HG03175 (cell line): ENCODE data around the gene BLTP3A.
"Not testable (repeated sequence)": the region's sequence is repeated elsewhere in the genome, so short reads cannot be mapped to it uniquely, and the experiment has no call there.

ENCODE experiments used
- ATAC-seq: cut with Tn5 transposase; IDR thresholded peaks from one replicate; pipeline ENCODE4 v1.9.1; 2021; ENCODE audit warnings: mild to moderate bottlenecking, moderate library complexity; ENCODE audit not compliant: unreplicated experiment

Gene BLTP3A

GRCh38 chr6:34791701-34792604 is at the start of gene BLTP3A:
BLTP3A (plus strand) TSS chr6:34792083; CDS start chr6:34792251, 168 bp downstream.
- ATAC-seq: peak; percentile 88

- ATAC-seq: no peak
These were observed 49.8 kb upstream of the BLTP3A start for GRCh38 chr6:34742094-34742493.

GRCh38 chr6:34743625-34744293 is 48.1 kb upstream of the BLTP3A start:
- ATAC-seq: no peak

- ATAC-seq: not testable (repeated sequence)
These were observed 47.6 kb upstream of the BLTP3A start for GRCh38 chr6:34744294-34744647.

GRCh38 chr6:34745277-34746103 is 46.4 kb upstream of the BLTP3A start:
- no peak for ATAC-seq

- ATAC-seq: no peak
These were observed 45.6 kb upstream of the BLTP3A start for GRCh38 chr6:34746104-34746846.

GRCh38 chr6:34748757-34749156 is 43.1 kb upstream of the BLTP3A start:
- ATAC-seq: no peak

GRCh38 chr6:34756513-34756856 is 35.4 kb upstream of the BLTP3A start:
- not testable (repeated sequence) for ATAC-seq

- peak; percentile 1 for ATAC-seq
These were observed 34.1 kb upstream of the BLTP3A start for GRCh38 chr6:34757687-34758274.

- ATAC-seq: no peak
These were observed 31.8 kb upstream of the BLTP3A start for GRCh38 chr6:34760108-34760507.

GRCh38 chr6:34761681-34762080 is 30.2 kb upstream of the BLTP3A start:
- not testable (repeated sequence) for ATAC-seq

GRCh38 chr6:34768148-34768547 is 23.7 kb upstream of the BLTP3A start:
- ATAC-seq: no peak

- ATAC-seq: no peak
These were observed 20.2 kb upstream of the BLTP3A start for GRCh38 chr6:34771727-34772126.

GRCh38 chr6:34772940-34773339 is 18.9 kb upstream of the BLTP3A start:
- no peak for ATAC-seq

- ATAC-seq: no peak
These were observed 18.0 kb upstream of the BLTP3A start for GRCh38 chr6:34773916-34774315.

GRCh38 chr6:34774967-34775366 is 16.9 kb upstream of the BLTP3A start:
- ATAC-seq: no peak

GRCh38 chr6:34785375-34785774 is 6.5 kb upstream of the BLTP3A start:
- not testable (repeated sequence) for ATAC-seq

GRCh38 chr6:34787152-34787551 is 4.7 kb upstream of the BLTP3A start:
- not testable (repeated sequence) for ATAC-seq

GRCh38 chr6:34788111-34788510 is 3.8 kb upstream of the BLTP3A start:
- no peak for ATAC-seq

GRCh38 chr6:34791164-34791700 is 651 bp upstream of the BLTP3A start:
- ATAC-seq: peak; percentile 17
